SK-N-SH (cell line): ENCODE data around the gene PRLR. TPM values are rescaled to one million over a fixed set of nuclear protein-coding genes. Genes with fewer than 3 reads are reported as not detected.

Experiments used
- CTCF ChIA-PET: fragments of 300-600, 350-600 bp; formaldehyde crosslinking; extraction: SDS; loops from one replicate; lab custom pipeline; 2021; lab: Yijun Ruan, JAX
- POLR2A ChIA-PET: fragments of 350-600 bp; sonication (Branson Sonifier 250); formaldehyde crosslinking; extraction: SDS; loops from one replicate; lab custom pipeline; 2020; ENCODE audit warnings: antibody characterized with exemption, inconsistent platforms; lab: Yijun Ruan, JAX
- DNase-seq: peaks from one replicate; pipeline ENCODE4 v3.0.0; 2012
- H2AFZ ChIP-seq: fragments of 200-600 bp; sonication (generic); 2 replicates; pipeline ENCODE4 v1.8.1; 2016; ENCODE audit warnings: antibody characterized with exemption, mild to moderate bottlenecking, low read depth
- H3F3A ChIP-seq: fragments of 200-600 bp; sonication (generic); replicated peaks from 2 replicates; pipeline ENCODE3; 2016; ENCODE audit warnings: antibody characterized with exemption, mild to moderate bottlenecking; ENCODE audit not compliant: insufficient read depth
- H3K27ac ChIP-seq, 2 experiments: fragments of 200-500 bp in 1 of 2; fragments of 200-600 bp in 1 of 2; sonication (Bioruptor generic) in 1 of 2; sonication (generic), shearing (Covaris generic) in 1 of 2; 2 replicates each; pipeline versions ENCODE4 v1.5.1 to v1.6.1; 2014 to 2016; ENCODE audit warnings: low read depth in 2 of 2, inconsistent platforms in 1 of 2, low read length in 1 of 2, mild to moderate bottlenecking in 1 of 2, mixed read lengths in 1 of 2
- H3K27me3 ChIP-seq: fragments of 200-600 bp; sonication (generic), shearing (Covaris generic); 2 replicates; pipeline ENCODE4 v1.6.1; 2016; ENCODE audit warnings: mixed run types; ENCODE audit not compliant: insufficient read depth
- H3K36me3 ChIP-seq, 2 experiments: fragments of 200-500 bp in 1 of 2; fragments of 200-600 bp in 1 of 2; sonication (Bioruptor generic) in 1 of 2; sonication (generic) in 1 of 2; replicated peaks in 1 of 2; 2 replicates each; pipeline versions ENCODE3 to v1.5.1; 2014 to 2016; ENCODE audit warnings: low read length in 1 of 2, mild to moderate bottlenecking in 1 of 2; ENCODE audit not compliant: insufficient read depth in 2 of 2, control insufficient read depth in 1 of 2
- H3K4me1 ChIP-seq, 2 experiments: fragments of 200-500 bp in 1 of 2; fragments of 200-600 bp in 1 of 2; sonication (Bioruptor generic) in 1 of 2; sonication (generic), shearing (Covaris generic) in 1 of 2; 2 replicates each; pipeline versions ENCODE4 v1.5.1 to v1.6.1; 2014 to 2016; ENCODE audit warnings: low read depth in 1 of 2, low read length in 1 of 2, mixed run types in 1 of 2; ENCODE audit not compliant: insufficient read depth in 2 of 2, control insufficient read depth in 1 of 2
- H3K4me2 ChIP-seq: fragments of 200-600 bp; sonication (generic), shearing (Covaris generic); 2 replicates; pipeline ENCODE4 v1.6.1; 2017; ENCODE audit warnings: mixed run types
- H3K4me3 ChIP-seq, 2 experiments: fragments of 200-500 bp in 1 of 2; fragments of 200-600 bp in 1 of 2; sonication (Bioruptor generic) in 1 of 2; sonication (generic), shearing (Covaris generic) in 1 of 2; 2 replicates each; pipeline versions ENCODE4 v1.5.1 to v1.8.1; 2014 to 2016; ENCODE audit warnings: low read depth in 2 of 2, inconsistent platforms in 1 of 2, low read length in 1 of 2, mild to moderate bottlenecking in 1 of 2, mixed read lengths in 1 of 2, moderate library complexity in 1 of 2
- H3K79me2 ChIP-seq: fragments of 200-600 bp; sonication (generic); 2 replicates; pipeline ENCODE4 v1.8.1; 2017; ENCODE audit warnings: mild to moderate bottlenecking; ENCODE audit not compliant: insufficient read depth
- H3K9ac ChIP-seq: fragments of 200-600 bp; sonication (generic); 2 replicates; pipeline ENCODE4 v1.6.1; 2017; ENCODE audit warnings: mixed run types
- H3K9me2 ChIP-seq: fragments of 200-600 bp; sonication (generic); 2 replicates; pipeline ENCODE4 v1.6.1; 2017; ENCODE audit warnings: mixed run types
- H3K9me3 ChIP-seq: fragments of 200-600 bp; sonication (generic); 2 replicates; pipeline ENCODE4 v1.6.1; 2017; ENCODE audit warnings: mixed run types, mild to moderate bottlenecking, moderate library complexity
- H4K20me1 ChIP-seq: fragments of 200-600 bp; sonication (generic); 2 replicates; pipeline ENCODE4 v1.6.1; 2017; ENCODE audit warnings: mild to moderate bottlenecking, mixed run types; ENCODE audit not compliant: insufficient read depth
- EP300 ChIP-seq, 2 experiments: IDR thresholded peaks; 2 replicates each; pipeline versions ENCODE4 v1.4.0 to v1.6.1; 2012; ENCODE audit warnings: borderline replicate concordance in 1 of 2, low read depth in 1 of 2, low read length in 1 of 2
- EZH2phosphoT487 ChIP-seq: fragments of 200-600 bp; sonication (generic); IDR thresholded peaks from 2 replicates; pipeline ENCODE4 v1.6.1; 2017; ENCODE audit warnings: low read depth, mixed run types, mild to moderate bottlenecking, antibody characterized with exemption, moderate library complexity, borderline replicate concordance
- FOSL2 ChIP-seq: IDR thresholded peaks from 2 replicates; pipeline ENCODE4 v1.4.0; 2012; ENCODE audit warnings: low read depth, mild to moderate bottlenecking, moderate library complexity, borderline replicate concordance
- FOXJ3 ChIP-seq: sonication (generic); formaldehyde crosslinking; IDR thresholded peaks from 2 replicates; pipeline ENCODE4 v1.5.1; 2020; ENCODE audit warnings: mild to moderate bottlenecking, missing genetic modification reagents
- FOXM1 ChIP-seq: IDR thresholded peaks from 2 replicates; pipeline ENCODE4 v1.4.0; 2012; ENCODE audit warnings: low read depth, mild to moderate bottlenecking
- IRF3 ChIP-seq: fragments of 150-350 bp; IDR thresholded peaks from 2 replicates; pipeline ENCODE4 v1.6.1; 2016; ENCODE audit warnings: mild to moderate bottlenecking, low read depth, low read length
- MEF2A ChIP-seq: IDR thresholded peaks from 2 replicates; pipeline ENCODE4 v1.4.0; 2012; ENCODE audit warnings: low read depth, borderline replicate concordance
- NFIC ChIP-seq: IDR thresholded peaks from 2 replicates; pipeline ENCODE4 v1.4.0; 2012; ENCODE audit warnings: borderline replicate concordance
- RAD21 ChIP-seq: IDR thresholded peaks from 2 replicates; pipeline ENCODE4 v1.6.1; 2012; ENCODE audit warnings: mild to moderate bottlenecking, low read length
- SIN3A ChIP-seq: IDR thresholded peaks from 2 replicates; pipeline ENCODE4 v1.6.1; 2012; ENCODE audit warnings: low read depth, mild to moderate bottlenecking, low read length, moderate library complexity, borderline replicate concordance
- SMC3 ChIP-seq: IDR thresholded peaks from 2 replicates; pipeline ENCODE4 v1.6.1; 2012; ENCODE audit warnings: low read depth, low read length, improper control_type of control experiment
- TCF12 ChIP-seq: IDR thresholded peaks from 2 replicates; pipeline ENCODE4 v1.4.0; 2012
- TEAD4 ChIP-seq: IDR thresholded peaks from 2 replicates; pipeline ENCODE4 v1.4.0; 2012; ENCODE audit warnings: mild to moderate bottlenecking, borderline replicate concordance; ENCODE audit not compliant: insufficient read depth
- WGBS: methylation state at CpG from one replicate; pipeline ENCODE4 v1.1.6; 2017; ENCODE audit warnings: low lambda C conversion rate; 5-methylcytosine and 5-hydroxymethylcytosine counted together
- polyA plus RNA-seq, 3 experiments: library from polyadenylated mRNA; depleted of rRNA; stranded (reverse); fragments of >200 nt; gene quantifications; 2 replicates each; pipeline ENCODE4 v1.2.3, GENCODE V29; 2012
- TF ChIP-seq, protein P1 (sequence below): fragments of 150-350 bp; IDR thresholded peaks from 2 replicates; pipeline ENCODE4 v1.6.1; 2017; ENCODE audit warnings: antibody characterized with exemption, low read length, low read depth, borderline replicate concordance
- TF ChIP-seq, protein P2 (sequence below): fragments of 200-600 bp; sonication (generic); IDR thresholded peaks from 2 replicates; pipeline ENCODE4 v1.6.1; 2017; ENCODE audit warnings: antibody characterized with exemption, mild to moderate bottlenecking, moderate library complexity
- TF ChIP-seq, protein P3 (sequence below): IDR thresholded peaks from 2 replicates; pipeline ENCODE4 v1.4.0; 2012; ENCODE audit warnings: low read depth

PRLR gene
- polyA plus RNA-seq, 1 of the 3 experiments (the other 2 are of a cell fraction), result 0.13 TPM

DNA sequence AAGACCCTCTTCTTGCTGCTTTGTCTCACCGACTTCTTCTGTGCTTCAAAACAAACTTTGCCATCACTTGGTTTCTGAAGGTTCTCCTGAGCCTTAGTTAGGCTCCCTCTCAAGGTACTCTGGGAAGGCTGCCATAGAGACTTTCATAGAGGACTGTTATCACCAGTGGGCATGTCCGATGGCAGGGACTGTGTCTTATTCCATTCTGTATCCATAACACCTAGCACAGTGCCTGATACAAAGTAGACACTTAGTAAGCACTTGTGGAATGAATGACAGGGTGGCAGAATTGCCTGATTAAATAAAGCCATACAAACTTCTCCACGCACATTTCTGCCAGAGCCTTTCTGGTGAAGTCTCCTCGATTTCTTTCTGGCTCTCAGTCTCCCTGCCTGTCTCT is 215.2 kb downstream of the PRLR start:
- WGBS, result 3% methylated on average over 4 of the region's 4 CpGs
- Histone ChIP-seq H3K9me3 (no peaks in the 10 kb centered on the region), H3K36me3 (no peaks in the 10 kb centered on the region), H3K9me2 (no peaks in the 10 kb centered on the region), H3K4me2 (no peak overlapping the region), H3K27me3 (peaks cover 21% of the 10 kb centered on the region), H3K79me2 (no peaks in the 10 kb centered on the region), H3K4me3 (no peak overlapping the region), H3F3A (no peaks in the 10 kb centered on the region), H3K4me1 (no peaks in the 10 kb centered on the region), H3K9ac (no peak overlapping the region), H4K20me1 (no peaks in the 10 kb centered on the region), H2AFZ (no peak overlapping the region), H3K27ac (no peak overlapping the region)
- DNase-seq, result no peak
- ChIA-PET CTCF (interaction anchor here (1.2 kb wide), 1 partner anchor 11 kb away, joined by 3 read pairs; no protein-coding TSS in a partner anchor), POLR2A (no interaction called here)
- no peak for TF ChIP-seq FOSL2
- TF ChIP-seq IRF3, result no peak
- no peak for TF ChIP-seq SIN3A

DNA sequence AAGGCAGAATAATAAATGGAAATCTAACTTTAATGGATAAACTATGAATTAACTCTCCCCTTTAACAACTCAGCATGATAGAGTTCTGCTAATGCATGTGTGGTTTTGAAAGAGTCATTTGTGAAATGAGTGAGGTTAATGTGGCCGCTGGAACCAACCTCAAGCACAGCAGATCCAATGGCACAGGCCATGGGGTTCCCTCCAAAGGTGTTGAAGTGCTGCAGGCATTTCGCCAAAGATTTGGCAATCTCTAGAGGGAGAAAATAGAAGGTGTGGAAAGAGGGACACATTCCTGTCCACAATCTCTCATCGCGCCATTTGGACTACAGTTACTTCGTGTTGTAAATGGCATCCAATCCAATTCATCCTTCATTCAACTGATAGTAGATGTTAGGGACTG is 217.5 kb downstream of the PRLR start:
- no peak overlapping the region for H2AFZ ChIP-seq
- H3K27me3 ChIP-seq, result peaks cover 21% of the 10 kb centered on the region
- no peak overlapping the region for H3K27ac ChIP-seq
- H3K9ac ChIP-seq, result no peak overlapping the region
- no peaks in the 10 kb centered on the region for H3K36me3 ChIP-seq
- no peaks in the 10 kb centered on the region for H3F3A ChIP-seq
- 53% methylated on average over 5 of the region's 5 CpGs for WGBS
- H3K4me1 ChIP-seq, result no peaks in the 10 kb centered on the region
- no peak overlapping the region for H3K4me3 ChIP-seq
- H3K9me2 ChIP-seq, result no peaks in the 10 kb centered on the region
- H4K20me1 ChIP-seq, result no peaks in the 10 kb centered on the region
- ChIA-PET POLR2A (no interaction called here), CTCF (interaction anchor here (0.6 kb wide), 1 partner anchor 9 kb away, joined by 3 read pairs; no protein-coding TSS in a partner anchor)
- H3K79me2 ChIP-seq, result no peaks in the 10 kb centered on the region
- TF ChIP-seq SMC3, result no peak
- TF ChIP-seq NFIC, result no peak
- no peak for TF ChIP-seq EP300 (IDR thresholded peaks at IDR 0.05; ENCODE audit: borderline replicate concordance in 1 of 2, low read depth in 1 of 2, low read length in 1 of 2)
- TF ChIP-seq EZH2phosphoT487, result no peak
- H3K4me2 ChIP-seq, result no peak overlapping the region
- no peaks in the 10 kb centered on the region for H3K9me3 ChIP-seq
- no peak for DNase-seq

DNA sequence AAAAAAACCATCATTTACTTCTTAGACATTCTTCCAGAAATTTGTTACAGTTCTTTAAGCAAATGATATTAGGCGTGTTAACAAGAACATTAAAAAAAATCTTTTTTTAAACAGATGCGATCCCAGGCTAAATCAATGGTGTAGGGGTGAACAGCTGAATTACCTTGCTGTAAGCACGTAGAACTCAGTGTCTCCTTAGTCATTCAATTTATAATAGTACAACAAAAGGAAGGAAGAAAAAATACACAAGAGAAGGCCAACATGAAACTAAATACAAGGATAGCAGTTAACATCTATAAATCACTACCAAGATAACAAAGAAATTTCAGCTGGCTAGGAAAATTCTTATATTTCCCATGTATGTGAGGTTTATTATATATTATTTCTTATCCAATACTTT is 217.9 kb downstream of the PRLR start:
- H2AFZ ChIP-seq, result no peak overlapping the region
- WGBS, result 59% methylated on average over 3 of the region's 3 CpGs
- no peak overlapping the region for H3K9ac ChIP-seq
- H3K4me2 ChIP-seq, result no peak overlapping the region
- H3K4me3 ChIP-seq, result no peak overlapping the region
- POLR2A ChIA-PET, result no interaction called here
- no peaks in the 10 kb centered on the region for H4K20me1 ChIP-seq
- H3K79me2 ChIP-seq, result no peaks in the 10 kb centered on the region
- H3K27ac ChIP-seq, result no peak overlapping the region
- no peak for DNase-seq
- CTCF ChIA-PET, result interaction anchor here (0.8 kb wide), 1 partner anchor 9 kb away, joined by 3 read pairs; no protein-coding TSS in a partner anchor
- no peaks in the 10 kb centered on the region for H3K4me1 ChIP-seq
- H3K36me3 ChIP-seq, result no peaks in the 10 kb centered on the region
- H3F3A ChIP-seq, result no peaks in the 10 kb centered on the region
- H3K9me3 ChIP-seq, result no peaks in the 10 kb centered on the region
- no peaks in the 10 kb centered on the region for H3K9me2 ChIP-seq
- peaks cover 20% of the 10 kb centered on the region for H3K27me3 ChIP-seq
- no peak for TF ChIP-seq FOSL2
- no peak for TF ChIP-seq NFIC
- TF ChIP-seq TEAD4, result no peak
- TF ChIP-seq, protein P1, sequence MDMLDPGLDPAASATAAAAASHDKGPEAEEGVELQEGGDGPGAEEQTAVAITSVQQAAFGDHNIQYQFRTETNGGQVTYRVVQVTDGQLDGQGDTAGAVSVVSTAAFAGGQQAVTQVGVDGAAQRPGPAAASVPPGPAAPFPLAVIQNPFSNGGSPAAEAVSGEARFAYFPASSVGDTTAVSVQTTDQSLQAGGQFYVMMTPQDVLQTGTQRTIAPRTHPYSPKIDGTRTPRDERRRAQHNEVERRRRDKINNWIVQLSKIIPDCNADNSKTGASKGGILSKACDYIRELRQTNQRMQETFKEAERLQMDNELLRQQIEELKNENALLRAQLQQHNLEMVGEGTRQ, result no peak
- TF ChIP-seq, protein P2, sequence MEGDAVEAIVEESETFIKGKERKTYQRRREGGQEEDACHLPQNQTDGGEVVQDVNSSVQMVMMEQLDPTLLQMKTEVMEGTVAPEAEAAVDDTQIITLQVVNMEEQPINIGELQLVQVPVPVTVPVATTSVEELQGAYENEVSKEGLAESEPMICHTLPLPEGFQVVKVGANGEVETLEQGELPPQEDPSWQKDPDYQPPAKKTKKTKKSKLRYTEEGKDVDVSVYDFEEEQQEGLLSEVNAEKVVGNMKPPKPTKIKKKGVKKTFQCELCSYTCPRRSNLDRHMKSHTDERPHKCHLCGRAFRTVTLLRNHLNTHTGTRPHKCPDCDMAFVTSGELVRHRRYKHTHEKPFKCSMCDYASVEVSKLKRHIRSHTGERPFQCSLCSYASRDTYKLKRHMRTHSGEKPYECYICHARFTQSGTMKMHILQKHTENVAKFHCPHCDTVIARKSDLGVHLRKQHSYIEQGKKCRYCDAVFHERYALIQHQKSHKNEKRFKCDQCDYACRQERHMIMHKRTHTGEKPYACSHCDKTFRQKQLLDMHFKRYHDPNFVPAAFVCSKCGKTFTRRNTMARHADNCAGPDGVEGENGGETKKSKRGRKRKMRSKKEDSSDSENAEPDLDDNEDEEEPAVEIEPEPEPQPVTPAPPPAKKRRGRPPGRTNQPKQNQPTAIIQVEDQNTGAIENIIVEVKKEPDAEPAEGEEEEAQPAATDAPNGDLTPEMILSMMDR, result no peak
- TF ChIP-seq, protein P3, sequence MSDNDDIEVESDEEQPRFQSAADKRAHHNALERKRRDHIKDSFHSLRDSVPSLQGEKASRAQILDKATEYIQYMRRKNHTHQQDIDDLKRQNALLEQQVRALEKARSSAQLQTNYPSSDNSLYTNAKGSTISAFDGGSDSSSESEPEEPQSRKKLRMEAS, result no peak
- TF ChIP-seq FOXJ3 (CRISPR knock-in tag), result no peak
- no peak for TF ChIP-seq RAD21
- TF ChIP-seq EZH2phosphoT487, result no peak
- no peak for TF ChIP-seq FOXM1
- no peak for TF ChIP-seq TCF12
- no peak for TF ChIP-seq IRF3
- TF ChIP-seq MEF2A, result no peak
